Thoracic aorta endothelial cell (primary cell): Measurements from ENCODE around the gene ZCWPW2. TPM values are rescaled to one million over a fixed set of nuclear protein-coding genes. Genes with fewer than 3 reads are reported as not detected.

Experiments
- total RNA-seq: library from RNA; depleted of rRNA; stranded (reverse); fragments of >200 nt; gene quantifications from 2 replicates; pipeline ENCODE4 v1.2.3, GENCODE V29; 2012

Gene ZCWPW2, protein sequence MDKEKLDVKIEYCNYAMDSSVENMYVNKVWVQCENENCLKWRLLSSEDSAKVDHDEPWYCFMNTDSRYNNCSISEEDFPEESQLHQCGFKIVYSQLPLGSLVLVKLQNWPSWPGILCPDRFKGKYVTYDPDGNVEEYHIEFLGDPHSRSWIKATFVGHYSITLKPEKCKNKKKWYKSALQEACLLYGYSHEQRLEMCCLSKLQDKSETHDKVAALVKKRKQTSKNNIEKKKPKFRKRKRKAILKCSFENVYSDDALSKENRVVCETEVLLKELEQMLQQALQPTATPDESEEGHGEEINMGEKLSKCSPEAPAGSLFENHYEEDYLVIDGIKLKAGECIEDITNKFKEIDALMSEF
- total RNA-seq, result 0.13 and 0.50 TPM in 2 replicates

DNA sequence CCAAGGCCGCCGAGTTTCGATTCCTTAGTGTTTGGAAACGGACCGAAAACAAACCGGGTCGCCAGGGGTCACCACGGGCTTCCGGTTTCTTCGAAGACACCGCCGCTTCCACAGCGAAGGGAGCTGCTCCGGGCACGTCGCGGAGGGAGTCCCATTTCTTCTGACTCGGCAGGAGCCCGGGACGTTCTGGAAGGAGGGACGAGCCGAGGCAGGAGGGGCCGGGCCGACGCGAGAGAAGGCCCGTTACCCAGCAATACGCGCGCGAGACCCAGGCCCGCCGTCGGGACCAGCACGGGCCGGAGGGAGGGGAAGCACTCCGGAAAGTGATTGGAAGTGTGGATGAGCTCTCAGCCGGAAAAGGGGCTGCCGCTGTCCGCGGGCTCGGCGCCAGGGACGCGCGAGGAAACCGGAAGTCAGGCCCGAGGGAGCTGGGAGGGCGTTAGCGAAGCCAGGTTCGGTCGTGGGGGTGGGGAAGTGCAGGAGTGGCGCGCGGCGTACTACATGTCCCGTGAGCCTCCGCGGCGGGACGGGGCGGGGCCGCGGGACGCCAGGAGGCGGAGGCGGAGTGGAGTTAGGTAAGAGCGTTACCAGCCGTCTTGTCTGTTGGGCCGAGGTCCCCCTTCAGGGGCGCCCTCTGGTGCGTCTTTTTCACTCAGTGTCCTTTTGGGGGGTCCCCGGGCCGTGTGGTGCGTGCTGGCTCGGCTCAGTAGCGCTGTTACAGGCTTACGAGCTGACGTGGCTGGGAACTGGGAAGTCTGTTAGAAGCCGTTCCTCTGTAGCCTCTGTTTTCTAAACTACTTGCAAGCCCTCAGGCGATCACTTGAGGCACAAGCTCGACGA lies at the start of gene ZCWPW2, which contains the start of gene AZI2:
TSS of gene ZCWPW2 (plus strand) at position 93 of the 840 bp plus-strand sequence. CDS start 64,348 bp downstream, outside the sequence.
TSS of gene AZI2 (minus strand) at position 196 of the 840 bp plus-strand sequence. CDS start 8,207 bp downstream, outside the sequence.

Other genes starting within 250 kb of the ZCWPW2 start
- 9.1 and 12.5 TPM in 2 replicates for gene CMC1, start 107.1 kb upstream of the ZCWPW2 start, total RNA-seq
- 56.1 and 59.2 TPM in 2 replicates for gene AZI2, start 103 bp downstream of the ZCWPW2 start, total RNA-seq